BE2C (cell line): ENCODE data around the gene EID2B.

ENCODE experiments used
- DNase-seq: peaks from one replicate; pipeline ENCODE4 v3.0.0-alpha.2; 2020
- H3K27me3 ChIP-seq: fragments of 250-450 bp; sonication (Bioruptor Pico); 2 replicates; pipeline ENCODE4 v1.5.1; 2020; ENCODE audit warnings: mild to moderate bottlenecking
- H3K36me3 ChIP-seq: fragments of 250-450 bp; sonication (Bioruptor Pico); 2 replicates; pipeline ENCODE4 v1.5.1; 2020; ENCODE audit warnings: mild to moderate bottlenecking
- H3K4me1 ChIP-seq: fragments of 250-450 bp; sonication (Bioruptor Pico); 2 replicates; pipeline ENCODE4 v1.5.1; 2020
- H3K4me3 ChIP-seq: 2 replicates; pipeline ENCODE4 v1.5.1; 2011; ENCODE audit warnings: low read depth, low read length
- H3K9me3 ChIP-seq: fragments of 250-450 bp; sonication (Bioruptor Pico); 2 replicates; pipeline ENCODE4 v1.5.1; 2020
- CTCF ChIP-seq: IDR thresholded peaks from 2 replicates; pipeline ENCODE4 v1.5.1; 2012; ENCODE audit warnings: mild to moderate bottlenecking, low read depth, low read length

Gene EID2B

GRCh38 chr19:39507715-39508364 lies 24.8 kb downstream of the EID2B start:
- no peak for DNase-seq
- Histone ChIP-seq H3K36me3 (no peaks in the 10 kb centered on the region; the same call in 1 of the 2 replicates), H3K27me3 (no peaks in the 10 kb centered on the region; the same call in 1 of the 2 replicates), H3K4me3 (peak overlapping the region; percentile 70), H3K9me3 (no peaks in the 10 kb centered on the region), H3K4me1 (no peaks in the 10 kb centered on the region)
- TF ChIP-seq CTCF = no peak

GRCh38 chr19:39506944-39507714 lies 25.5 kb downstream of the EID2B start:
- no peak for TF ChIP-seq CTCF
- DNase-seq = peak; percentile 82
- no peaks in the 10 kb centered on the region; the same call in 1 of the 2 replicates for H3K27me3 ChIP-seq
- no peaks in the 10 kb centered on the region for H3K4me1 ChIP-seq
- no peaks in the 10 kb centered on the region for H3K9me3 ChIP-seq
- H3K36me3 ChIP-seq = no peaks in the 10 kb centered on the region; the same call in 1 of the 2 replicates
- H3K4me3 ChIP-seq = peak overlapping the region; percentile 70

GRCh38 chr19:39506598-39506943 lies 26.1 kb downstream of the EID2B start:
- TF ChIP-seq CTCF = no peak
- Histone ChIP-seq H3K36me3 (peaks cover 1% of the 10 kb centered on the region), H3K4me1 (no peaks in the 10 kb centered on the region), H3K27me3 (no peaks in the 10 kb centered on the region; the same call in 1 of the 2 replicates), H3K9me3 (no peaks in the 10 kb centered on the region), H3K4me3 (no peak overlapping the region)
- DNase-seq = no peak

- no peak for TF ChIP-seq CTCF
- DNase-seq = no peak
- Histone ChIP-seq H3K27me3 (no peaks in the 10 kb centered on the region), H3K9me3 (no peaks in the 10 kb centered on the region), H3K4me3 (no peak overlapping the region), H3K4me1 (no peaks in the 10 kb centered on the region), H3K36me3 (peaks cover 8% of the 10 kb centered on the region)
Measured at GRCh38 chr19:39502640-39503417, 29.8 kb downstream of the EID2B start.

- no peak for DNase-seq
- Histone ChIP-seq H3K36me3 (peaks cover 8% of the 10 kb centered on the region), H3K27me3 (no peaks in the 10 kb centered on the region), H3K4me1 (0 out of 2 replicates have a peak, but pooled peaks cover 5% of the 10 kb centered on the region), H3K4me3 (no peak overlapping the region), H3K9me3 (no peaks in the 10 kb centered on the region)
- TF ChIP-seq CTCF = no peak
Measured at GRCh38 chr19:39501340-39501739, 31.3 kb downstream of the EID2B start.
